Mesenchymal stem cell (in vitro differentiated cells and primary cell): ENCODE data around the gene TCAF1.

Experiments
- DNase-seq: peaks from one replicate; pipeline ENCODE4 v3.0.0-alpha.2; 2013
- H2AFZ ChIP-seq: one replicate; pipeline ENCODE4 v1.6.1; 2013; ENCODE audit warnings: low read depth, mild to moderate bottlenecking, control low read depth, inconsistent platforms, low read length, moderate library complexity
- H2AK5ac ChIP-seq: 2 replicates; pipeline ENCODE4 v1.6.1; 2013; ENCODE audit warnings: low read length, moderate library complexity, mild to moderate bottlenecking, inconsistent platforms; ENCODE audit not compliant: severe bottlenecking
- H2BK120ac ChIP-seq: one replicate; pipeline ENCODE4 v1.6.1; 2013; ENCODE audit warnings: low read depth, mild to moderate bottlenecking, inconsistent platforms, low read length, moderate library complexity
- H2BK12ac ChIP-seq, 2 experiments: one replicate each; pipeline ENCODE4 v1.6.1; 2013; ENCODE audit warnings: inconsistent platforms in 2 of 2, low read length in 2 of 2, mild to moderate bottlenecking in 2 of 2, moderate library complexity in 2 of 2, control low read depth in 1 of 2
- H2BK15ac ChIP-seq: one replicate; pipeline ENCODE4 v1.6.1; 2013; ENCODE audit warnings: mild to moderate bottlenecking, low read depth, inconsistent platforms; ENCODE audit not compliant: poor library complexity, severe bottlenecking
- H2BK5ac ChIP-seq: 2 replicates; pipeline ENCODE4 v1.6.1; 2013; ENCODE audit warnings: low read depth, mild to moderate bottlenecking, low read length, control low read depth, inconsistent platforms; ENCODE audit not compliant: poor library complexity, severe bottlenecking
- H3K14ac ChIP-seq, 2 experiments: one replicate each; pipeline ENCODE4 v1.6.1; 2013; ENCODE audit warnings: inconsistent platforms in 2 of 2, low read length in 2 of 2, control low read depth in 1 of 2, mild to moderate bottlenecking in 1 of 2, moderate library complexity in 1 of 2
- H3K18ac ChIP-seq, 2 experiments: one replicate each; pipeline ENCODE4 v1.6.1; 2013; ENCODE audit warnings: inconsistent platforms in 2 of 2, low read length in 2 of 2, control low read depth in 1 of 2, low read depth in 1 of 2, mild to moderate bottlenecking in 1 of 2
- H3K23ac ChIP-seq, 2 experiments: one replicate each; pipeline ENCODE4 v1.6.1; 2013; ENCODE audit warnings: inconsistent platforms in 2 of 2, low read length in 2 of 2, mild to moderate bottlenecking in 2 of 2, moderate library complexity in 2 of 2, control low read depth in 1 of 2
- H3K27ac ChIP-seq: 2 replicates; pipeline ENCODE4 v1.5.1; 2013; ENCODE audit warnings: mild to moderate bottlenecking, moderate library complexity, low read length, control low read depth, inconsistent platforms; ENCODE audit not compliant: poor library complexity, severe bottlenecking
- H3K27me3 ChIP-seq, 2 experiments: 2 replicates each; pipeline versions ENCODE4 v1.6.1 to v1.7.0; 2013; ENCODE audit warnings: low read length in 2 of 2, mild to moderate bottlenecking in 2 of 2, moderate library complexity in 2 of 2, control low read depth in 1 of 2, inconsistent platforms in 1 of 2; ENCODE audit not compliant: control insufficient read depth in 1 of 2, insufficient read depth in 1 of 2
- H3K36me3 ChIP-seq, 2 experiments: 2 replicates each; pipeline versions ENCODE4 v1.6.1 to v1.7.0; 2013; ENCODE audit warnings: low read length in 2 of 2, control low read depth in 1 of 2, inconsistent platforms in 1 of 2, low read depth in 1 of 2, mild to moderate bottlenecking in 1 of 2; ENCODE audit not compliant: insufficient read depth in 2 of 2, control insufficient read depth in 1 of 2
- H3K4ac ChIP-seq, 2 experiments: one replicate each; pipeline ENCODE4 v1.6.1; 2013; ENCODE audit warnings: inconsistent platforms in 2 of 2, low read length in 2 of 2, mild to moderate bottlenecking in 2 of 2, moderate library complexity in 2 of 2, control low read depth in 1 of 2, low read depth in 1 of 2
- H3K4me1 ChIP-seq: 2 replicates; pipeline ENCODE4 v1.6.1; 2013; ENCODE audit warnings: low read depth, low read length, control low read depth; ENCODE audit not compliant: control insufficient read depth, insufficient read depth
- H3K4me2 ChIP-seq: 2 replicates; pipeline ENCODE4 v1.6.1; 2013; ENCODE audit warnings: low read length, mild to moderate bottlenecking, inconsistent platforms; ENCODE audit not compliant: poor library complexity, severe bottlenecking
- H3K4me3 ChIP-seq, 2 experiments: 2 replicates each; pipeline versions ENCODE4 v1.5.1 to v1.7.0; 2013; ENCODE audit warnings: low read length in 2 of 2, mild to moderate bottlenecking in 2 of 2, control low read depth in 1 of 2, low read depth in 1 of 2; ENCODE audit not compliant: insufficient read depth in 1 of 2
- H3K79me1 ChIP-seq: replicated peaks from 2 replicates; pipeline ENCODE4 v1.6.1; 2013; ENCODE audit warnings: mild to moderate bottlenecking, control low read depth, low read length, inconsistent platforms; ENCODE audit not compliant: poor library complexity, severe bottlenecking
- H3K9ac ChIP-seq: 2 replicates; pipeline ENCODE4 v1.7.0; 2013; ENCODE audit warnings: mild to moderate bottlenecking, low read length, moderate library complexity
- H3K9me3 ChIP-seq: 2 replicates; pipeline ENCODE4 v1.7.0; 2013; ENCODE audit warnings: mild to moderate bottlenecking, low read length; ENCODE audit not compliant: control insufficient read depth
- H4K8ac ChIP-seq: one replicate; pipeline ENCODE4 v1.6.1; 2013; ENCODE audit warnings: inconsistent platforms, mild to moderate bottlenecking, low read length, moderate library complexity
- H4K91ac ChIP-seq: one replicate; pipeline ENCODE4 v1.6.1; 2013; ENCODE audit warnings: mild to moderate bottlenecking, low read length, inconsistent platforms
- WGBS: methylation state at CpG from one replicate; pipeline ENCODE4 v1.1.7; 2013; ENCODE audit warnings: mixed read lengths; 5-methylcytosine and 5-hydroxymethylcytosine counted together

Gene TCAF1

DNA sequence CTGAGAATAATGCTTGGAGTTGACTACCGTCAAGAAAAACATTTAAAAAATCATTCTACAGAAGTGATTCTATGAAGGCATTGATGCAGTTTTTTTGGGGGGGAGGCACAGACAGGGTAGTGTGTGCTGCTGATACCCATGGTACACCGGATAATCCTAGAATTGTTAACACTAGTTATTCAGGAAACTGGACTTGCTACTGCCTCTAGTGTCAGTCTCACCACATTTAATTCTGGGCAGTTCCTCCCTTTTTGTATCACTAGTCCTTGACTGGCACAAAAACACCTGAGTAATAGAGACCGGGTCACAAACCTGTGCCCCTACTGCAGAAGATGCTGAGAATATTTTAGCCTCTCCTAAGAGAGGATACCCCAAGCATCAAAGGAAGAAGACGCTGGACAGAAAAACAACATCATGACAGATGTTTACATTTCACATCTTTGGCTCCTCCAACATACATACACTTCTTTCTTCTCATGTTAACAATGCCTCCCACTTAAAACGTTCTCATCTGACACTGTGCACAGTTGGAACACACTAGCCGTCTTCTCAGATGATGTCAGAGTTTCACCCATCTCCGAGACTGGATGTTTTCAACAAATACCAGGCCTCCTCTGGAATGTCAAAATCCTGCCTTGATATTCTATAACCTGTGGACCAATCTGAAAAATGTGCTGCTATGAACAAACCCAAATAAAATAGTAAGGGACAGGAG lies 13.1 kb upstream of the TCAF1 start:
- Histone ChIP-seq H3K18ac (no peak overlapping the region), H2BK120ac (no peak overlapping the region), H3K27me3 (no peaks in the 10 kb centered on the region), H2BK15ac (no peak overlapping the region), H3K4me1 (no peaks in the 10 kb centered on the region), H3K14ac (no peak overlapping the region), H3K36me3 (no peaks in the 10 kb centered on the region), H2BK12ac (no peak overlapping the region), H3K4me2 (no peak overlapping the region), H3K4me3 (no peak overlapping the region), H2AK5ac (no peak overlapping the region), H3K4ac (no peak overlapping the region), H2BK5ac (no peak overlapping the region), H3K27ac (no peak overlapping the region), H4K8ac (no peak overlapping the region), H3K9ac (no peak overlapping the region), H3K9me3 (no peaks in the 10 kb centered on the region), H2AFZ (no peak overlapping the region), H3K79me1 (no peaks in the 10 kb centered on the region), H3K23ac (no peak overlapping the region), H4K91ac (no peak overlapping the region)
- no peak for DNase-seq
- 60% methylated on average over 6 of the region's 7 CpGs for WGBS

GRCh38 chr7:143913945-143914615 lies 12.1 kb upstream of the TCAF1 start:
- Histone ChIP-seq H4K8ac (no peak overlapping the region), H2BK12ac (no peak overlapping the region), H3K9ac (no peak overlapping the region), H3K79me1 (no peaks in the 10 kb centered on the region), H3K18ac (no peak overlapping the region), H4K91ac (no peak overlapping the region), H3K27me3 (no peaks in the 10 kb centered on the region), H3K4me1 (no peaks in the 10 kb centered on the region), H3K14ac (no peak overlapping the region), H2AFZ (no peak overlapping the region), H3K23ac (no peak overlapping the region), H3K4ac (no peak overlapping the region), H3K9me3 (no peaks in the 10 kb centered on the region), H3K4me2 (no peak overlapping the region), H3K4me3 (no peak overlapping the region), H2BK5ac (no peak overlapping the region), H2AK5ac (no peak overlapping the region), H2BK120ac (no peak overlapping the region), H3K36me3 (no peaks in the 10 kb centered on the region), H2BK15ac (no peak overlapping the region), H3K27ac (no peak overlapping the region)
- no peak for DNase-seq
- WGBS, result 89% methylated on average over 2 of the region's 3 CpGs

DNA sequence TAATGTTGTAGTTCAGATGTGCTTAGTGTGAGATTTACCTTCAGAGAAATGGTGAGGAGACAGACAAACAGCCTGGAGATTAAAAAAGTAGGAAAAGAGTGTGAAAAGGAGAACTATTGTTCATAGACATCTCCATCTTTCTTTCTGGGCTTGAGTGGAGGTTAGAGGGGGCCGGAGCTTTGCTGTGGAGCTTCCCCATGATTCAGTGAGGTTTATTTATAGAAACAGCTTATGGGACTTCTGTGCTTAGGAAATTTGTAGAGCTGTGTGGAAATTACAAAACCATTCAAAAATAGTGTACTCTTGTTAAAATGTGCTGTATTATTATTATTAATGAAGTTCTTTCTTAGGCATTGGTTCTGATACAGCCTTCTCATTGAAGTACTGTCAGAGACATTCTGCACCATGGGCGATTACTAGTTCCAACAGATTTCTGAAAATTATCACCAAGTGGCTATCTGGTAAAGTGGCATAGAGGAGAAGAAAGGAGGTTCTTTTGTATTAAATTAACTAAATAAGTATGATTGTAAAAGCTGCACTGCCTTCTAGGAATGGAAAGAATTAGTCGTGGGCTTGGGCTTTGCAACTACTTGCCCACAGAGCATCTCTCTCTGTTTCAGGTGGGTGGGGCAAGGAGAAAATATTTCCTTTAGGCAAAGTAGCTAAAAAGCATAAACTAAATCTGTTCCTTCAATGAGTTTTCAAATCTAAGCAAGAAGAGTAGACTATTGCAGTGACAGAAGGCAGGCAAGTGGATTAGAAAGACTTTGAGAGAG lies 8.7 kb upstream of the TCAF1 start:
- Histone ChIP-seq H2AK5ac (no peak overlapping the region), H2BK15ac (no peak overlapping the region), H3K27ac (no peak overlapping the region), H3K4me2 (no peak overlapping the region), H4K8ac (no peak overlapping the region), H3K9me3 (no peaks in the 10 kb centered on the region), H3K23ac (no peak overlapping the region), H2BK5ac (no peak overlapping the region), H2BK120ac (no peak overlapping the region), H3K4ac (no peak overlapping the region), H4K91ac (no peak overlapping the region), H3K9ac (peak overlapping the region; percentile 41), H3K4me1 (no peaks in the 10 kb centered on the region), H3K4me3 (peak overlapping the region in 1 of 2 experiments; percentile 35), H3K27me3 (no peaks in the 10 kb centered on the region), H3K14ac (no peak overlapping the region), H3K79me1 (no peaks in the 10 kb centered on the region), H3K18ac (no peak overlapping the region), H2BK12ac (no peak overlapping the region), H2AFZ (no peak overlapping the region), H3K36me3 (no peaks in the 10 kb centered on the region)
- peak; percentile 49 for DNase-seq
- 88% methylated on average over 3 of the region's 3 CpGs for WGBS

DNA sequence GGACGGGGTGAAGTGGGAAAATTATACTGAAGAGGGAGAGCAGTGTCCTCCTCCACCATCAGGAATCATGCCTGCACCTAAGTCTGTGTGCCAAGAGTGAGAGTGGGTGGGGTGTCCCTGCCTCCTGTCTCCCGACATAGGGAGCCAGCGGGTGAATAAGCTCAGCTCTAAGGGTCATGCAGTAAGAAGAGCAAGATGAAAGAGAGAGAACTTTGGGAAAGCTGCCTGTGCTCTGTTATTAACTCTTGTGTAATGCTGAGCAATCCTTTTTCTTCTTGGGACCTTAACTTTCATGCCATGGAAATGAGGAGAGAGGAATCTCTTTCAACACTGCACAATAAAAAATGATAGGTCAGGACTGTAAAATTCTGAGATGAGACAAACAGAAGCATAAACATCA lies 7.9 kb upstream of the TCAF1 start:
- no peak for DNase-seq
- Histone ChIP-seq H2BK12ac (no peak overlapping the region), H3K23ac (no peak overlapping the region), H2BK120ac (no peak overlapping the region), H3K9me3 (no peaks in the 10 kb centered on the region), H3K9ac (peak overlapping the region; percentile 41), H4K8ac (no peak overlapping the region), H3K79me1 (no peaks in the 10 kb centered on the region), H3K36me3 (no peaks in the 10 kb centered on the region), H2BK5ac (no peak overlapping the region), H4K91ac (no peak overlapping the region), H3K4ac (no peak overlapping the region), H3K4me1 (no peaks in the 10 kb centered on the region), H3K18ac (no peak overlapping the region), H3K27me3 (no peaks in the 10 kb centered on the region), H2BK15ac (no peak overlapping the region), H3K14ac (no peak overlapping the region), H3K4me2 (no peak overlapping the region), H3K27ac (no peak overlapping the region), H2AFZ (no peak overlapping the region), H3K4me3 (peak overlapping the region in 1 of 2 experiments; percentile 35), H2AK5ac (no peak overlapping the region)
- WGBS, result 92% methylated on average over 3 of the region's 3 CpGs
